GM23338 (cell line): ENCODE data around the gene RNF7.

Experiments
- EZH2 ChIP-seq: fragments of 200-600 bp; sonication (generic); IDR thresholded peaks from one replicate; pipeline ENCODE4 v1.8.0; 2017; ENCODE audit warnings: antibody characterized with exemption, mild to moderate bottlenecking, low read depth; ENCODE audit not compliant: unreplicated experiment
- EZH2phosphoT487 ChIP-seq: fragments of 200-600 bp; sonication (generic); IDR thresholded peaks from one replicate; pipeline ENCODE4 v1.8.1; 2018; ENCODE audit warnings: antibody characterized with exemption; ENCODE audit not compliant: unreplicated experiment
- JUNB ChIP-seq: IDR thresholded peaks from one replicate; pipeline ENCODE4 v1.6.1; 2016; ENCODE audit warnings: antibody characterized with exemption; ENCODE audit not compliant: unreplicated experiment
- NANOG ChIP-seq: IDR thresholded peaks from 2 replicates; pipeline ENCODE4 v1.6.1; 2016; ENCODE audit warnings: antibody characterized with exemption, borderline replicate concordance
- POLR2AphosphoS5 ChIP-seq: IDR thresholded peaks from 2 replicates; pipeline ENCODE4 v1.6.1; 2016; ENCODE audit warnings: antibody characterized with exemption, low read depth
- STAT1 ChIP-seq: IDR thresholded peaks from one replicate; pipeline ENCODE4 v1.6.1; 2016; ENCODE audit warnings: antibody characterized with exemption; ENCODE audit not compliant: unreplicated experiment
- ZNF114 ChIP-seq: fragments of 250-450 bp; sonication (Bioruptor Pico); IDR thresholded peaks from 2 replicates; pipeline ENCODE4 v1.5.0; 2020; ENCODE audit warnings: mild to moderate bottlenecking, moderate library complexity
- ZNF331 ChIP-seq: fragments of 250-450 bp; sonication (Bioruptor Pico); IDR thresholded peaks from 2 replicates; pipeline ENCODE4 v1.5.0; 2020; ENCODE audit warnings: low read depth, mild to moderate bottlenecking, moderate library complexity
- TF ChIP-seq, protein P1 (sequence below), 2 experiments: fragments of 200-600 bp in 1 of 2; sonication (generic) in 1 of 2; conservative IDR thresholded peaks; 2 replicates each; pipeline versions ENCODE4 v1.5.1 to v1.6.1; 2016 to 2017; ENCODE audit warnings: antibody characterized with exemption in 2 of 2, low read depth in 2 of 2, mild to moderate bottlenecking in 2 of 2, moderate library complexity in 1 of 2
- TF ChIP-seq, protein P2 (sequence below): IDR thresholded peaks from one replicate; pipeline ENCODE4 v1.6.1; 2018; ENCODE audit warnings: antibody characterized with exemption; ENCODE audit not compliant: unreplicated experiment

DNA sequence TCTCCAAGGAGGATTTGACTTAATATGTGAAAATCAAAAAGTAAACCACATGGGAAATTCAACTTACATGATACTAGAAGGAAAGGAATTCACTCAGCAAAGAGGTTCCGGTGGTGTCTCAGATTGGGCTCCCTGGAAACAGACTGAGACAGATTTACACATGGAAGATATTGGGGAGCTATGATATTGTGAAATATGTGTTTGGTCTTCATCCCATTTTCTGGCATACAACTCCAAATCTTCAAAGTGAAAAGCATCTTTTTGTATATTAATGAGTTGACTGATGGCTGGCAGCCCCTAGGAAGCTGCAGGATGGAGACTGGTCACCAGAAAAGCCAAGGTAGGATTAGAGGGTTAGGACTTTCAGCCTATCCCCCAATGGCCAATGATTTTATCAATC, 54.4 kb downstream of the RNF7 start:
- TF ChIP-seq EZH2 = no peak
- TF ChIP-seq EZH2phosphoT487 = no peak
- TF ChIP-seq, protein P1, sequence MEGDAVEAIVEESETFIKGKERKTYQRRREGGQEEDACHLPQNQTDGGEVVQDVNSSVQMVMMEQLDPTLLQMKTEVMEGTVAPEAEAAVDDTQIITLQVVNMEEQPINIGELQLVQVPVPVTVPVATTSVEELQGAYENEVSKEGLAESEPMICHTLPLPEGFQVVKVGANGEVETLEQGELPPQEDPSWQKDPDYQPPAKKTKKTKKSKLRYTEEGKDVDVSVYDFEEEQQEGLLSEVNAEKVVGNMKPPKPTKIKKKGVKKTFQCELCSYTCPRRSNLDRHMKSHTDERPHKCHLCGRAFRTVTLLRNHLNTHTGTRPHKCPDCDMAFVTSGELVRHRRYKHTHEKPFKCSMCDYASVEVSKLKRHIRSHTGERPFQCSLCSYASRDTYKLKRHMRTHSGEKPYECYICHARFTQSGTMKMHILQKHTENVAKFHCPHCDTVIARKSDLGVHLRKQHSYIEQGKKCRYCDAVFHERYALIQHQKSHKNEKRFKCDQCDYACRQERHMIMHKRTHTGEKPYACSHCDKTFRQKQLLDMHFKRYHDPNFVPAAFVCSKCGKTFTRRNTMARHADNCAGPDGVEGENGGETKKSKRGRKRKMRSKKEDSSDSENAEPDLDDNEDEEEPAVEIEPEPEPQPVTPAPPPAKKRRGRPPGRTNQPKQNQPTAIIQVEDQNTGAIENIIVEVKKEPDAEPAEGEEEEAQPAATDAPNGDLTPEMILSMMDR (conservative IDR thresholded peaks at IDR 0.05; ENCODE audit: low read depth in 2 of 2) = no peak
- TF ChIP-seq POLR2AphosphoS5 = no peak
- TF ChIP-seq, protein P2, sequence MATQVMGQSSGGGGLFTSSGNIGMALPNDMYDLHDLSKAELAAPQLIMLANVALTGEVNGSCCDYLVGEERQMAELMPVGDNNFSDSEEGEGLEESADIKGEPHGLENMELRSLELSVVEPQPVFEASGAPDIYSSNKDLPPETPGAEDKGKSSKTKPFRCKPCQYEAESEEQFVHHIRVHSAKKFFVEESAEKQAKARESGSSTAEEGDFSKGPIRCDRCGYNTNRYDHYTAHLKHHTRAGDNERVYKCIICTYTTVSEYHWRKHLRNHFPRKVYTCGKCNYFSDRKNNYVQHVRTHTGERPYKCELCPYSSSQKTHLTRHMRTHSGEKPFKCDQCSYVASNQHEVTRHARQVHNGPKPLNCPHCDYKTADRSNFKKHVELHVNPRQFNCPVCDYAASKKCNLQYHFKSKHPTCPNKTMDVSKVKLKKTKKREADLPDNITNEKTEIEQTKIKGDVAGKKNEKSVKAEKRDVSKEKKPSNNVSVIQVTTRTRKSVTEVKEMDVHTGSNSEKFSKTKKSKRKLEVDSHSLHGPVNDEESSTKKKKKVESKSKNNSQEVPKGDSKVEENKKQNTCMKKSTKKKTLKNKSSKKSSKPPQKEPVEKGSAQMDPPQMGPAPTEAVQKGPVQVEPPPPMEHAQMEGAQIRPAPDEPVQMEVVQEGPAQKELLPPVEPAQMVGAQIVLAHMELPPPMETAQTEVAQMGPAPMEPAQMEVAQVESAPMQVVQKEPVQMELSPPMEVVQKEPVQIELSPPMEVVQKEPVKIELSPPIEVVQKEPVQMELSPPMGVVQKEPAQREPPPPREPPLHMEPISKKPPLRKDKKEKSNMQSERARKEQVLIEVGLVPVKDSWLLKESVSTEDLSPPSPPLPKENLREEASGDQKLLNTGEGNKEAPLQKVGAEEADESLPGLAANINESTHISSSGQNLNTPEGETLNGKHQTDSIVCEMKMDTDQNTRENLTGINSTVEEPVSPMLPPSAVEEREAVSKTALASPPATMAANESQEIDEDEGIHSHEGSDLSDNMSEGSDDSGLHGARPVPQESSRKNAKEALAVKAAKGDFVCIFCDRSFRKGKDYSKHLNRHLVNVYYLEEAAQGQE = no peak
- TF ChIP-seq ZNF331 (CRISPR knock-in tag) = no peak
- TF ChIP-seq ZNF114 = no peak
- no peak for TF ChIP-seq NANOG
- no peak for TF ChIP-seq JUNB
- no peak for TF ChIP-seq STAT1
